Stimulated activated CD4-positive, alpha-beta T cell treated with anti-CD3 and anti-CD28 coated beads, Interleukin-2, amount 100 ng/mL, for 24 hours (primary cell): ENCODE measurements around the gene LRMDA.

Experiments
- DNase-seq, 2 donors: peaks; one replicate each; pipeline ENCODE4 v3.0.0-alpha.2; 2020

LRMDA gene

DNA sequence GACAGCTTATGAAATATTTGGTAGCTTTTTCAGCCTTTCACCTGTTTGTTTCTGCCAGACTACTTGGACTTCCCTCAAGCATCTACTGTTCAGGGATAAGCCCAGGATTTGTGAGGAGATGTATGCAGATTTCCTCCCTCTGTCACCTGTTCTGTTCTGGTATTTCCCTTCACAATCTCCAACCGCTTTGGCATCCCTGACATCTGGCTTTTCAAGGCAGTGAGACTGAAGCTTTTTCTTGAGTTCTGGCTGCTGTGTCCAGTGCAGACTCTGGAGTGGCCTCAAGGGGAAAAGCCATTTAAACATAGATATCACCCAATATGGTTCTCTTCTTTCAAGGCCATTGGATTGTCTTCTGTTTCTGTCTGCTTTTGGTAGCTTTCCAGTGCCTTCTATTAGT is 369.7 kb downstream of the LRMDA start:
- DNase-seq: no peak

DNA sequence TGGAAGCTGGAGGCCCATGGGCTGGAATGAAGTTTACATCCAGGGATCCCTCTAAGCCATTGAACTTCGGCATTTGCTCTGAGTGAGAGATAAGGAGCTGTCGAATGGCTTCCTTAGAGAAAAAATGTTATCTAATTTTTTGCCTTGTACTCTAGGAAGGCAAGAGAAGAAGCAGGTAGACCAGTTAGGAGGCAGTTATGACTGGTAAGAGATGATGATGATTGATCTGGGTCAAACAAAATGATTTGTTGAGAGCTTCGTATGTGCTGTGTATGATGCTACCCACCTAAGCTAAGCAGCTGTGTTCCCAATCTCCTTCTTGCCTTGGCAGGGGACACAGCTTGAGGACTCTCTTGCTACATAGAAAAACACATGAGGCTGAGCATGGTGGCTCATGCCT is 370.2 kb downstream of the LRMDA start:
- no peak for DNase-seq

DNA sequence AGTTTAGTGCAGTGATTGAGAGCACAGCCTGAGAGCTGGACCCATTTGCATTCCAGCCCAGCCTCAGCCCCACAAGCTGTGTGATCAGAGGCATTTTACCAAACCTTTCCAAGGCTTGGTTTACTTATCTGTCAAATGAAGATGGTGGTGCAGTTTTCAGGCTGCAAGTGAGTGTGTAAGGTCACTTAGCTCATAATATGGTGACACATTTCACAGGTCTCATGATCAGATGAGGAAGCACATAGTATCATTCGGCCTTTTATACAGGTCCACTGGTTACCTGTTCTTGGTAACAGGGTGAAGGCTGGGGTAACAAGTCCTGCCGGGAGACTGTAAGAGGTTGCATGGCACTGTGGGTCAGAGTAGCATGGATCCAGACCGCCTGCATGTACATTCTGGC is 371.7 kb downstream of the LRMDA start:
- no peak for DNase-seq

- no peak for DNase-seq
Observed at GRCh38 chr10:75803816-75804552, 372.6 kb downstream of the LRMDA start.

- no peak for DNase-seq
Observed at GRCh38 chr10:75806186-75806585, 374.8 kb downstream of the LRMDA start.

GRCh38 chr10:75807456-75807855 is 376.0 kb downstream of the LRMDA start:
- no peak for DNase-seq

GRCh38 chr10:75809003-75809402 is 377.6 kb downstream of the LRMDA start:
- DNase-seq: no peak

DNA sequence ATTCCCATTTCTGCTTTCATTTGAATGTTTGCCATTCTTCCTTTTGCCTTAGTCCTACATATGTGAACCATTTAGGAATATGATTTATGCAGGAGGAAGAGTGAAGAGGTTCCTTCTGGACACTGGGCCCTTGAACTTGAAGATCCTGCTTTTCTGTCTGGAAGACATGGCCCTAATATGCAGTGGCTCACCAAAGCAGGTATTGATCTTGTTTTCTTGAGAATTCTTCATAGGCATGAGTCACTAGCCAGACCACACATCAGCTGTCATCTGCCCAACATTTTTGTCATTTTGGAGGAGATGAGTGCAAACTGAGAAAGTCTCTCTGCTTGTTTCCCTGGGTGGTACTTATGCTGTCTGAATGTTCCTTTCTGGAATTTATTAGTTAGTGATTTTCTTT is 382.6 kb downstream of the LRMDA start:
- no peak for DNase-seq

GRCh38 chr10:75815066-75815465 is 383.6 kb downstream of the LRMDA start:
- no peak for DNase-seq

DNA sequence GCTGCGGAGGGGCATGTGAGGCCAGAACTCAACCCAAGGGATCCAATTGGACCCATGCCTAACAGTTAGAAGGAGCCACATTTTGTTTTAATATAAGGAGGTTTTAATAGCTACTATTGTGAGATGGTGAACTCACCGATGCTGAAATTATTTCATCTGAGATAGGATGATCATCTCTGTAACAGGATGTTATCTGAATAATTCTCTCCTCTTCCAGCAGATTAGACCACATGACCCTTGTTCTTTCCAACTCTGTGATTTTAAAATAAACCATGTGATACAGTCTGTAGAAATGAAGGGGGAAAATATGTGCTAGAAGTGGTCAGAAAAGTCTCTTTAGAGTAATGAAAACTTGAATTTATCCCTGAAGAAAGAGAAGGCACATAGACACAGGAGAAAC is 385.8 kb downstream of the LRMDA start:
- no peak for DNase-seq

DNA sequence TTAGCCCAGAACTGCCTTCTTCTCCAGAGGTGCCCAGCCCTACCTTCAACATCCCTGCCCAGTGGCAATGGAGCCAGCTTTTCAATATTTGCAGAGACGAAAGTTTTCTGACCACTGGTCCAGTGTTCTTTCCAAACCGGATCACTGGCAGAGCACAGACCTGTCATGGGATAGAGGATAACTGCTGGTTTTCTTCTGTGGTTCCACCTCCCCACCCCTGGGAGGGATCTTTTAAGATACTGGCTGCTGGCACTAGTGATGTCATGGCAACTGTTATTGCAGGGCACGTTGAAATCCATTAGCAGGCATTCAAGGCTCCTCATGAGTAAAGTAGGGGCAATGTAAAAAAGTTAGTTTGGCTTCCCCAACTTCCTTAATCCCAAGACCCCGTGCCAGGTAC is 387.1 kb downstream of the LRMDA start:
- DNase-seq: no peak

DNA sequence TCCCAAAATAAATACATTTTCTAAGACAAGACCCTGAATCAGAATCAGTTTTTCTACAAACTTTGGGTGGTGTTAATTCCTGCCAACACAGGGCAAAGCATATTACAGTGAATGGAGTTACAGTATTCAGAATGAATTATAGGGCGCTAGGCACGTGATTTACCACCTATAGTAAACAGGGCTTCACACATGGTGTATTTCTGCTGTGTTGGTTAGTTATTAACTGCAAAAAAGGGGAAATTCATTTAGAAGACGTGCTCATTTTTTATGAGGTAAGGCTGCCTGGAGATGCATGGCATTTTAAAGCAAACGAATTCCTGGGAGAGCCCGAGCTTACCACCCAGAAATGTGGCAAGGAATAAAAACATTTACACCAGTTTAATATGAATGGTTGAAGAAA is 393.8 kb downstream of the LRMDA start:
- no peak for DNase-seq

- DNase-seq: no peak
Observed at GRCh38 chr10:75825661-75826060, 394.2 kb downstream of the LRMDA start.

- no peak for DNase-seq
Observed at GRCh38 chr10:75826846-75827245, 395.4 kb downstream of the LRMDA start.

- DNase-seq: no peak
Observed at GRCh38 chr10:75827587-75828021, 396.2 kb downstream of the LRMDA start.

DNA sequence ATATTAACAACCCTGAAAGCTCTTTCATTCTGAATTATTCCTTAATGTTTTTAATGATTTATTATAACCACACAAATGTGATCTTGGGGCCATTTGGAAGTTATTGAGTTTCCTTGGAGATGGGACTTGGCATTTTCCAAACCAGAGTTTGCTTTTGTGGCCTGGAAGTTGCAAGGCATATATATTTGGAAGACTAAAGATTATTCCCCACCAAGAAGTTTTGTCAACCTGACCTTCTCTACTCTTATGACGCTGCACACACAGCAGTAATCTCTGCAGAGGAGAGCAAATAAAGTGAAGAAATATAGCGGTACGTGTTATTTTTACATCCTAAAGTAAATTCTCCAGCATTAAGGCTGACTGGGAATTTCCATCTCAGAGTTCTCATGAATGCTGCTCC is 397.0 kb downstream of the LRMDA start:
- DNase-seq: no peak

DNA sequence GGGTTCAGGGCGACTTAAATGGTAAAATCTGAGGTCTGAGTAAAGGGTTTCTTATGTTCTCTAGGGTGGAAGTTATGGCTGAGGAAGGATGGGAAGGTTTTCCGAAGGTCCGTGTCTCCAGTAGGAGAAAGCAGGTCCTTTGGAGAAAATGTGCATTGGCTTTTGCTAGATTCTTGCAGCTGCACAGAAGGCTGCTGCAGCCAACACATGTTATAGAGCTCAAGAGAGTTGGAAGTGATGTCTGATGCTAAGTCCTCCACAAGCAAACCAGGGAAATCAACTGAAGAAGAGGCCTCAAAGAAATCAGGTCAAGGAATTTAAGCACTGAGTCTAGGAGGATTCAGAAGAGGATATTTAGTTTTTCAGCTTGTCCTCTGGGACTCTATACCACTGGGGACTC is 404.6 kb downstream of the LRMDA start:
- no peak for DNase-seq

GRCh38 chr10:75838486-75838885 is 407.1 kb downstream of the LRMDA start:
- no peak for DNase-seq

DNA sequence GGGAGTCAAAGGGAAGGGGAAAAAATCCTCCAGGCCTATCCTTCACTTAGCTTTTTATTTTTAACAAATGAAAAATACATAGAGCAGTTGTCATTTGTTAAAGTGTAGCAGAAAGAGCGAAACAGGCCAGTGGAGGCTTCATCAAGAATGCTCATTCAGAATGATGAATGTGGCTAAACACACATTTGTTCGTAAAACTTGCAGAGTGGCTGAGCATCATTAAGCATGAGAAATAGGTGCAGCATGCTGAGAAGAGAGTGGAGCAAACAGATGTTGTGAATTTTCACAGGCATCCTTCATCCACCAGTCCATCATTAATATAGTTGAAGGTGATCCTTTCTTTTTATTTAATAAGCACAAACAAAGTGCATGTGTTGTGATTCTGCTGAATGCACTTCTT is 407.6 kb downstream of the LRMDA start:
- DNase-seq: no peak

DNA sequence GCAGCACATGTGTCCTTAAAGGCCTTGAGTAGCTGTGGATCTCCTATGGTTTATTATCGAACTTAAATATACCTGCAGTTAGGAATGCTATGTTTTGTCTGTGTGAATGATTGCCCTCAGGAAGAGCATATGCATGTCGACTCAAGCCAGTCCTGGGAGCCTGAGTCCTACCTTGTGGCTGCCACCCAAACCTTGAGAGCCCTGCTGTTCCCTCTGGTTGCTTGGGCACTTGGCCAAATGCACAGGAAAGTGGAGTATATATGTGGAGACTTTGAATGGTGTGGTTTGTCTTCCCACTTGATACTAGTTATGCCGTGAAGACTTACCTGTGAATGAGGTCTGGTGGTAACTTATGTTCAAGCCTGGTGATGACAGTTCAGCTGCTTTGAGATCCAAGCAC is 409.8 kb downstream of the LRMDA start:
- DNase-seq: no peak

- DNase-seq: no peak
Observed at GRCh38 chr10:75845176-75845947, 413.9 kb downstream of the LRMDA start.

DNA sequence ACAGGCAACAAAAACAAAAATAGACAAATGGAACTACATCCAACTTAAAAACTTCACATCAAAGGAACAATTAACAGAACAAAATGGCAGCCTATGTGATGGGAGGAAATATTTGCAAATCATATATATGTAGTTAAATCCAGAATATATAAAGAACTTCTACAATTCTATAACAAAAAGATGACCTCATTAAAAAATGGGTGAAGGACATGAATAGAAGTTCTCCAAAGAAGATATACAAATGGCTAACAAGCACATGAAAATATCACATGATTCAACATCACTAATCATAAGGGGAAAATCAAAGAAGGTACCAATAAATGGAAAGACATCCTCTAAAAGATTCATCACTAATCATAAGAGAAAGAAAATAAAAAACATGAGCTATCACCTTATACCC is 416.1 kb downstream of the LRMDA start:
- DNase-seq: no peak

DNA sequence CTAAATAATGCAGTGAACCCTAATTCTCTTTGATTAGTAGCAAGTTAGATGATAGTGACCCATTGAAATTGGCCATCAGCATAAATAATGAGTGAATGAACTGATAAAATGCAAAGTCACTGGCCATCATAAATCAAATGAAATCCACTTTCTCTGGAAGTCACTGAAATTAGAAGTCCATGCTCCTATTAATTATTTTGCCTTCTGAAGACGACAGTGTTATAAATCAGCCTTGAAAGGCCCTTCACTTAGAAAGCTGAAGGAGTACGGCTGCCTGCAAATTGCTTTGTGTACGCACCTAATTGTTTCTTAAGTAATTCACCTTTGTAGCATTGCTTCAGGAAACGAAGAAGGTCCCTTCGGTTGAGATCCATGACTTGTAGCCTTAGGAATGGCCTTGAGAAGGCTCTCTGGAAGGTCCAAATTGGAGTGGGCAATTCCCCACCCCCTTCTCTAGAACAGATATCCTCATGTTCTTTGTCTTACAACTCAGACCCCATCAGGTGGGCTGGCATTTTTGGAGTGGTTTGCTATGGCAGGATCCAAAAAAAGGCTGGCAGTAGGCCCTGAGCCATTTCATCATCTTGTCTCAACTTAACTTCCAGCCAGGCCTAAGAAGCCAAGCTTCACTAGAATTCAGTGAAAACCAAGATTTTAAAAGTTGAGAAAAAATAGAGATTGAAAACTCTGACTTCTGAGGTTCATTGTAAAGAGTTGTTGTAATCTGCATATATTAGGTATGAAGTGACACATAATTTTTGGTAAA is 420.3 kb downstream of the LRMDA start:
- DNase-seq: no peak
